ENCODE results near the gene ZNF543.

GRCh38 chr19:57374179-57374578 lies 53.9 kb downstream of the ZNF543 start:
- TF ChIP-seq, protein P1, sequence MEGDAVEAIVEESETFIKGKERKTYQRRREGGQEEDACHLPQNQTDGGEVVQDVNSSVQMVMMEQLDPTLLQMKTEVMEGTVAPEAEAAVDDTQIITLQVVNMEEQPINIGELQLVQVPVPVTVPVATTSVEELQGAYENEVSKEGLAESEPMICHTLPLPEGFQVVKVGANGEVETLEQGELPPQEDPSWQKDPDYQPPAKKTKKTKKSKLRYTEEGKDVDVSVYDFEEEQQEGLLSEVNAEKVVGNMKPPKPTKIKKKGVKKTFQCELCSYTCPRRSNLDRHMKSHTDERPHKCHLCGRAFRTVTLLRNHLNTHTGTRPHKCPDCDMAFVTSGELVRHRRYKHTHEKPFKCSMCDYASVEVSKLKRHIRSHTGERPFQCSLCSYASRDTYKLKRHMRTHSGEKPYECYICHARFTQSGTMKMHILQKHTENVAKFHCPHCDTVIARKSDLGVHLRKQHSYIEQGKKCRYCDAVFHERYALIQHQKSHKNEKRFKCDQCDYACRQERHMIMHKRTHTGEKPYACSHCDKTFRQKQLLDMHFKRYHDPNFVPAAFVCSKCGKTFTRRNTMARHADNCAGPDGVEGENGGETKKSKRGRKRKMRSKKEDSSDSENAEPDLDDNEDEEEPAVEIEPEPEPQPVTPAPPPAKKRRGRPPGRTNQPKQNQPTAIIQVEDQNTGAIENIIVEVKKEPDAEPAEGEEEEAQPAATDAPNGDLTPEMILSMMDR (IDR thresholded peaks at IDR 0.05; ENCODE audit: low read depth, low read length, poor library complexity, severe bottlenecking): no peak
- no peak for TF ChIP-seq EZH2phosphoT487 (IDR thresholded peaks at IDR 0.05; ENCODE audit: borderline replicate concordance, low read length)

Data from DOHH2 (cell line).